Retinal pigment epithelial cell (primary cell): ENCODE data around the gene SH3BGRL2.

Source experiments
- DNase-seq: peaks from one replicate; pipeline ENCODE4 v3.0.0-alpha.2; 2010; ENCODE audit warnings: low read depth
- H3K4me3 ChIP-seq: 2 replicates; pipeline ENCODE4 v1.5.1; 2011; ENCODE audit warnings: mild to moderate bottlenecking, low read length, control low read depth, moderate library complexity
- TF ChIP-seq, protein P1 (sequence below): conservative IDR thresholded peaks from 2 replicates; pipeline ENCODE4 v1.5.1; 2011; ENCODE audit warnings: low read depth, low read length, control low read depth, inconsistent platforms

Gene SH3BGRL2

DNA sequence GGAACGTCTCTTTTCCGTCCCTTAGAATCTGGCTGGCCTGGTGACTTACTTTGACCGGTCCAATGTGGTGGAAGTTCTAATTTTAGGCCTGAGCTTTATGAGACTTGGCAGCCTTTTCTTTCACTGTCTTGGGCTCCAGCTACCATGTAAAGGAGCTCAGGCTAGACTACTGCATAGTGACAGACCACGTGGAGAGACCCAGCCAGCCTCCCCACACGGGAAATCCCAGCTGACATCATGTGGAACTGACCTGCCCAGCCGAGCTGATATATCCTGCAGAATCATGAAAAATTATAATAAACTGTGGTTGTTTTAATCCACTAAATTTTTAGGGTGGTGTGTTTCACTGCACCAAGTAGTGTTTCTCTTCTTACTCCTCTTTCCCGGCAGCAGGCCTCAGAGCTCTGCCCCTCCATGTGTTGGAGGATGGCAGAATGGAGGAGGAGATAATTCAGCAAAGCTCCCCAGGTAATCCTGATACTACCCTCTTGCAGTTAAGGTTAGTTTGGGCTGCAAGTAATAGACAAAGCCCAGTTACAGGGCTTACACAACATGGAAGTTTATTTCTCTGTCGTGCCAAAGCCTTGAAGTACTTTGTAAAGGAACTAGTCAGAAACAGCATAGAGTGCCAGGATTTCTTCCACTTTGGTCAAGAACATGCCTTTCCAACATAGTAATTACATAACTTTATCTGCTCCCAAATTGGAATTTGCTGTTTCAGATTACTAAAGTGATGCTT is 87.5 kb downstream of the SH3BGRL2 start:
- TF ChIP-seq, protein P1, sequence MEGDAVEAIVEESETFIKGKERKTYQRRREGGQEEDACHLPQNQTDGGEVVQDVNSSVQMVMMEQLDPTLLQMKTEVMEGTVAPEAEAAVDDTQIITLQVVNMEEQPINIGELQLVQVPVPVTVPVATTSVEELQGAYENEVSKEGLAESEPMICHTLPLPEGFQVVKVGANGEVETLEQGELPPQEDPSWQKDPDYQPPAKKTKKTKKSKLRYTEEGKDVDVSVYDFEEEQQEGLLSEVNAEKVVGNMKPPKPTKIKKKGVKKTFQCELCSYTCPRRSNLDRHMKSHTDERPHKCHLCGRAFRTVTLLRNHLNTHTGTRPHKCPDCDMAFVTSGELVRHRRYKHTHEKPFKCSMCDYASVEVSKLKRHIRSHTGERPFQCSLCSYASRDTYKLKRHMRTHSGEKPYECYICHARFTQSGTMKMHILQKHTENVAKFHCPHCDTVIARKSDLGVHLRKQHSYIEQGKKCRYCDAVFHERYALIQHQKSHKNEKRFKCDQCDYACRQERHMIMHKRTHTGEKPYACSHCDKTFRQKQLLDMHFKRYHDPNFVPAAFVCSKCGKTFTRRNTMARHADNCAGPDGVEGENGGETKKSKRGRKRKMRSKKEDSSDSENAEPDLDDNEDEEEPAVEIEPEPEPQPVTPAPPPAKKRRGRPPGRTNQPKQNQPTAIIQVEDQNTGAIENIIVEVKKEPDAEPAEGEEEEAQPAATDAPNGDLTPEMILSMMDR: no peak
- H3K4me3 ChIP-seq: no peak overlapping the region
- no peak for DNase-seq

GRCh38 chr6:79719248-79719960 is 88.3 kb downstream of the SH3BGRL2 start:
- DNase-seq: no peak
- no peak overlapping the region for H3K4me3 ChIP-seq
- TF ChIP-seq, protein P1: no peak

GRCh38 chr6:79724816-79725215 is 93.7 kb downstream of the SH3BGRL2 start:
- TF ChIP-seq, protein P1: no peak
- no peak overlapping the region for H3K4me3 ChIP-seq
- DNase-seq: no peak

GRCh38 chr6:79731471-79731870 is 100.3 kb downstream of the SH3BGRL2 start:
- H3K4me3 ChIP-seq: no peak overlapping the region
- TF ChIP-seq, protein P1: no peak
- DNase-seq: no peak

GRCh38 chr6:79733388-79733787 is 102.3 kb downstream of the SH3BGRL2 start:
- TF ChIP-seq, protein P1: no peak
- no peak for DNase-seq
- H3K4me3 ChIP-seq: no peak overlapping the region

GRCh38 chr6:79734374-79734773 is 103.2 kb downstream of the SH3BGRL2 start:
- DNase-seq: no peak
- H3K4me3 ChIP-seq: no peak overlapping the region
- TF ChIP-seq, protein P1: no peak

DNA sequence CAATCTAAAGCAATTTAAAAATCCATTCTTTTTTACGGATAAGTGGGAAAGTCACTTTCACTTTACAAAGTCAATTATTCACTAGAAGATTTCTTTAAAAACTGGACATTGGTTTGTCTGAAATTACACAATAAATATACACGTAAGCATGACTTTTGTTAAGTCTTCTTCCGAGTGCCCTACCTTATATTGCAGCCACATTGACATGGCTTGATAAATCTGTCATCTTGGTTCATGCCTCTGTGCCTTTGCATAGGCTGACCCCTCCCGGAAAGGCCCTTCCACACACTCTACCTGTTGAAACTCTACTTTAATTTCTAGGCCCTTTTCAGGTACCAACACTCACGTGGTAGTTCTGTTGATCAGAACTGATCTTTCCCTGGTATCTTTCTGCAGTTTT is 104.1 kb downstream of the SH3BGRL2 start:
- H3K4me3 ChIP-seq: no peak overlapping the region
- TF ChIP-seq, protein P1: no peak
- DNase-seq: no peak
